ENCODE data around the gene ABTB2. TPM values are rescaled to one million over a fixed set of nuclear protein-coding genes. Genes with fewer than 3 reads are reported as not detected.

Gene ABTB2
- total and polyA plus RNA-seq, 2 experiments from 2014 or later, result 2.6 to 12.1 TPM

- H3K9me2 ChIP-seq (ENCODE audit: insufficient read depth), result no peaks in the 10 kb centered on the region
- H3K9me3 Mint-ChIP-seq, result no peaks in the 10 kb centered on the region
- no peak overlapping the region for H3K4me2 ChIP-seq
- H3K27me3 ChIP-seq (ENCODE audit: insufficient read depth), result no peaks in the 10 kb centered on the region
- no peak overlapping the region for H3K4me3 ChIP-seq
- ATAC-seq (no peak), DNase-seq (ENCODE audit: low spot score) (no peak)
- no peak overlapping the region for H3K27ac Mint-ChIP-seq
- H2AFZ ChIP-seq, result no peak overlapping the region
- H4K20me1 ChIP-seq (replicated peaks; ENCODE audit: insufficient read depth), result no peaks in the 10 kb centered on the region
- H3K4me3 Mint-ChIP-seq, result no peak overlapping the region
- H3K79me2 ChIP-seq (replicated peaks; ENCODE audit: insufficient read depth), result no peaks in the 10 kb centered on the region
- H3K27me3 Mint-ChIP-seq (ENCODE audit: insufficient read depth, low read depth, poor library complexity), result no peaks in the 10 kb centered on the region
- TF ChIP-seq ZNF462 (CRISPR knock-in tag; IDR thresholded peaks at IDR 0.05), result no peak
- H3K36me3 Mint-ChIP-seq (ENCODE audit: low read depth), result peaks cover 5% of the 10 kb centered on the region; the same call in 2 of the 3 replicates
- no peaks in the 10 kb centered on the region for H3K36me3 ChIP-seq (ENCODE audit: insufficient read depth)
- no peak overlapping the region for H3K27ac ChIP-seq (ENCODE audit: low read depth)
- no peaks in the 10 kb centered on the region for H3F3A ChIP-seq (replicated peaks; ENCODE audit: low read depth)
- H3K4me1 Mint-ChIP-seq, result peaks cover 40% of the 10 kb centered on the region
- H3K4me1 ChIP-seq (ENCODE audit: insufficient read depth), result no peaks in the 10 kb centered on the region
These were observed 160.6 kb downstream of the ABTB2 start for GRCh38 chr11:34197256-34197655.

- Histone ChIP-seq H3K4me1 (ENCODE audit: insufficient read depth) (no peaks in the 10 kb centered on the region; the same call in 1 of the 2 replicates), H2AFZ (no peak overlapping the region), H3K4me2 (no peak overlapping the region), H3K9me2 (ENCODE audit: insufficient read depth) (no peaks in the 10 kb centered on the region), H3K79me2 (replicated peaks; ENCODE audit: insufficient read depth) (no peaks in the 10 kb centered on the region), H3K27ac (ENCODE audit: low read depth) (no peak overlapping the region), H3K36me3 (ENCODE audit: insufficient read depth) (no peaks in the 10 kb centered on the region), H3F3A (replicated peaks; ENCODE audit: low read depth) (no peaks in the 10 kb centered on the region), H3K4me3 (no peak overlapping the region), H4K20me1 (replicated peaks; ENCODE audit: insufficient read depth) (no peaks in the 10 kb centered on the region), H3K27me3 (ENCODE audit: insufficient read depth) (no peaks in the 10 kb centered on the region)
- peak; percentile 42 for DNase-seq (ENCODE audit: low spot score)
- Mint-ChIP-seq H3K9me3 (no peaks in the 10 kb centered on the region), H3K4me3 (no peak overlapping the region), H3K27me3 (ENCODE audit: insufficient read depth, low read depth, poor library complexity) (no peaks in the 10 kb centered on the region), H3K4me1 (peaks cover 40% of the 10 kb centered on the region), H3K27ac (no peak overlapping the region; the same call in 1 of the 2 replicates), H3K36me3 (ENCODE audit: low read depth) (peaks cover 5% of the 10 kb centered on the region; the same call in 2 of the 3 replicates)
- peak; percentile 78 for ATAC-seq
- TF ChIP-seq STAT1 (IDR thresholded peaks at IDR 0.05; ENCODE audit: unreplicated experiment), result no peak
- TF ChIP-seq CTCF (conservative IDR thresholded peaks at IDR 0.05; ENCODE audit: low read depth in 2 of 2), result peak in 1 of 2 experiments; percentile 23; a peak in 2 of 4 replicates
These were observed 163.1 kb downstream of the ABTB2 start for GRCh38 chr11:34194576-34195335.

Measured in GM23338 (cell line).